Measurements from ENCODE around the gene CORO7.
A peak's percentile ranks its signal among the peaks of the same experiment; 100 is the strongest.

CORO7 gene

GRCh38 chr16:4426021-4426684 lies 9.8 kb upstream of the CORO7 start:
- no peak for DNase-seq (ENCODE audit: low spot score)

- DNase-seq (ENCODE audit: low spot score) = peak; percentile 96
These were observed 9.1 kb upstream of the CORO7 start, which contains the start of gene DNAJA3 for GRCh38 chr16:4425378-4426020. Gene DNAJA3, plus strand, starts transcription at chr16:4425868. Its CDS starts 14 bp downstream, at chr16:4425882.

DNA sequence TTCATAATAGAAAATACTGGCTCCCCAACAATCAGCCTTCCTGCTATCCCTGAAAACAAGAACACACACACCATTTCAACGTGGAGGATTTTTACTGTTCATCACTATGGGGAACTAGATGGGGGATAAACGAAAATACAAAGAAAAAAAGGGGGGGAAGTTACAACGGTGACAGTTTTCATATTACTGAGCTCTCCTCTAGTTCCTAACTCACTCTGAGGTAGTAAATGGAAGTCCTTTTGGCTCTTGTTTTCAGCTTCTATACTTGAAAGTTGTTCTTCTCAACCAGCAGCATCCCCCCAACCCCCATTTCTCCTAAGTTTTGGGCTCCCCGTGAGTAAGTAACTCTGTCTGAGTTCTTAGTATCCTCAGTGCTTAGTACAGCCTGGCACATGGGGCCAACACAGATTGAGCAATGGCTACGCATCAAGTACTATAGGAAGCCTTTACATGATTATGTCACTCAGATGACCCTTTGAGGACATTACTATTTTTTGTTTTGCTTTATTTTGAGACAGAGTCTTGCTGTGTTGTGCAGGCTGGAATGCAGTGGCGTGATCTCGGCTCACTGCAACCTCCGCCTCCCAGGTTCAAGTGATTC lies 4.2 kb upstream of the CORO7 start:
- no peak for DNase-seq (ENCODE audit: low spot score)

- no peak for DNase-seq (ENCODE audit: low spot score)
These were observed 3.1 kb upstream of the CORO7 start for GRCh38 chr16:4419402-4419959.

GRCh38 chr16:4415538-4416199 lies 727 bp downstream of the CORO7 start:
- DNase-seq (ENCODE audit: low spot score) = no peak

DNA sequence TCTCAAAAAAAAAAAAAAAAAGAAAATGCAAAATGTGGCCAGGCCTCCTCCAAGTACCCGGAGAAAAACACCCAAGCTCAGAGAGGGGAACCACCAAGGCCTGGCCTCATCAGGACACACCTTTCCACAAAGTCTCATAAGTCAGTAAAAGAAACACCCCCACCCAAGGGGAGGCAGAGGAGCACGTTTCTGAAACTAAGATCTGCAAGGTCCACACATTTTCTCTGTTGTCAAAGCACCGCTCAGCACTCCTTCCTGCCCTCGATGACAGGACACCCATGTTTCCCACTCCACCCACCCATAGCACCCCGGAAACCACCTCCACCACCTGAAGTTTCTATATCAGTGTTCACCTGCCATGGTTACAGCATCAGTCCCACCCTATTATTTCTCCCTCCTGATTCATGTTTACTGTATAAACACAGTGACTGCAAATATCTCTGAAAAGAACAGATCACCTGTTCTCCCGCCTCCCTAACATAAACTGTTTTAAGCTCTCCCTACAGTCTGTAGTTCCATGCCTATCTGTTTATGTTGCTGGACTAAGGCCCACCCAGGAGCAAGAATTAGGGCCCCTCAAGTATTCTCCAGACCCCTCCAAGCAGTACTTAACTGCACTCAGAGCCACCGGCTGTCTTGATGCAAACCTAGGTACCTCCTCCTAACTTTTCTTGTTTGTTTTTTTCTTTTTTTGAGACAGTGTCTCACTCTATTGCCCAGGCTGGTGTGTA lies 2.0 kb downstream of the CORO7 start:
- no peak for DNase-seq (ENCODE audit: low spot score)

DNA sequence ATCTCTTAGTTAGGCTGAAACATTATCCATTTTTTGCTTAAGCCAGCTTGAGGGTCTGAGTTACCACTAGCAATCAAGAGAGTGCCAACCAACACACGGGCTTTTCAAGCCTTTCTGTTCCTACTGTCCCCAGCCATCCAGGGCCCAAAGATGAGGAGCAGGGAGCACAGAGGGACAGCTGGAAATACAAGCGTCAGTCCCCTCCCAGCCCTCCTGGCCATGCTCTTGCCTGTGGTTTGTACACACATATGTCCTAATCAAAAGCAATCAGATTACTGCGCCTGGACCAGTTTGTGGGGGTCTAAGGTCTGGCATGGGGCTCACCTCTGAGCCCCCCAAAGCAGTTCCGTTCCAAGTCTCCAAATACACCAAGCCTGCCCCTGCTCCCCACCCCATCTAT lies 3.5 kb downstream of the CORO7 start:
- no peak for DNase-seq (ENCODE audit: low spot score)

- DNase-seq (ENCODE audit: low spot score) = no peak
These were observed 4.2 kb downstream of the CORO7 start for GRCh38 chr16:4412159-4412558.

DNA sequence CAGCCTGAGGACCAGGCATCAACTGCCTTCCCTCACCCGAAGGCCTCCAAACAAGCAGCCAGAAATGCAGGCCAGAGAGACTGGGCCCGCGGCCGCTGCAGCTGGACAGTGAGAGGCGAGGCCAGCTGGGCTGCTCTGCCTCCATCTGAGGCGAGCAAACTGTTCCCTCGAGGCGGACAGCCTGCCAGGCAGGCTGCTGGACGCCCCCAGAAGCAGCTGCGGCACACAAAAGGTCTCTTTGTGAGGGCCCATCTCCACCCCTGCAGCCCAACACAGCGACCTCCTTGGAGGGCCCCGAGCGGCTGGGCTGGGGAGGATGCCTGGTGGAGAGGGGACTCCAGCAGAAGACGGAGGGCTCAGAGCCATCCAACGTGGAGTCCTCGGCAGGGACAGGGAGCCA lies 4.7 kb downstream of the CORO7 start:
- DNase-seq (ENCODE audit: low spot score) = peak; percentile 72

GRCh38 chr16:4410335-4411075 lies 5.9 kb downstream of the CORO7 start:
- DNase-seq (ENCODE audit: low spot score) = peak; percentile 69

- DNase-seq (ENCODE audit: low spot score) = no peak
These were observed 7.1 kb downstream of the CORO7 start for GRCh38 chr16:4409081-4409932.

DNA sequence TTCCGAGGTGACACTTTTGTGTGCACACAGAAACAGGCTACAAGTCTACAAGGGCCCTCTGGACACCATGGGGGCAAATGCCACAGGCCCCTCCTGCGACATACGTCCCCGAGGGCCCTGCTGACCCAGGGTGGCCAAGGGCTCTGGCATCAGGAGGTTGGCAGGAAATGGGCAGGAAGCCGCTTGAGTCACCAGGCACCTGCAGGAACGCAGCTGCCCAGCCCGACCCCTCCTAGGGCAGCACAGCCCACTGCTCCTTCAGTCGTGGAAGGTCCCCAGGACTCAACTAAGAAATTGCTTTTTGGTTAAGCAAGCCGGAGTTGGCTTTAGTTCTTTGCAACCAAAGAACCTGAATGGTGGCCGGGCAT lies 8.1 kb downstream of the CORO7 start:
- no peak for DNase-seq (ENCODE audit: low spot score)

GRCh38 chr16:4407543-4408322 lies 8.7 kb downstream of the CORO7 start:
- DNase-seq (ENCODE audit: low spot score) = no peak

GRCh38 chr16:4404967-4405696 lies 11.3 kb downstream of the CORO7 start:
- no peak for DNase-seq (ENCODE audit: low spot score)

- no peak for DNase-seq (ENCODE audit: low spot score)
These were observed 12.0 kb downstream of the CORO7 start for GRCh38 chr16:4404247-4404966.

GRCh38 chr16:4403133-4403949 lies 13.1 kb downstream of the CORO7 start:
- no peak for DNase-seq (ENCODE audit: low spot score)

DNA sequence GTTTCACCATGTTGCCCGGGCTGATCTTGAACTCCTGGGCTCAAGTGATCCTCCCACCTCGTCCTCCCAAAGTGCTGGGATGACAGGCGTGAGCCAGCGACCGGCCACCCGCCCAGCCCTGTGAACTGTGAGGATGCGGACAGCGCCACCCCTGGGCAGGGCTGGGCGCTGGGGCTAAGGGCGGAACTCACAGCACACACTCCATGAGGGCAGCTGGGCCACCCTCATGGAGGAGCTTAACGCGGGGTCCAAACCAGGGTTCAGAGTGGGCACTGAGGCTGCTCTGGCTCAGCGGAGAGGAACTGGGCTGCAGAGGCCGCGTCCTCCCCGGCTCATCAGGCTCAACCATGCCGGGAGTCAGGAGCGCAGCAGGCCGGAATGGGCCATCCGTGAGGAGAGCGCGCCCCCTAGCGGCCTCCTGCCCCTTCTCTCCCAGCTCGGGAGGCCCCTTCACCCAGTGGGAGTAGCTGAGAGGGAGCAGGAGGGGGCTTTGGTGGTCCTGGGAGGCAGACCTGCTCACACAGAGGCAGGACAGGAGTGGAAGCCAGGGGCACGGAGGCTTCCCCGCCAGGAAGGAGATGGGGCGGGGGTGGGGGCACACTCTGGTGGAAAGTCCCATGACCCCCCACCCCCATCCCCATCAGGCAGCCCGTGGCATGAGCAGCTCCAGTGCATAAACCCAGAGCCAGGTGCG lies 13.8 kb downstream of the CORO7 start:
- DNase-seq (ENCODE audit: low spot score) = peak; percentile 78
